ENCODE data around the gene NIN.

Gene NIN

DNA sequence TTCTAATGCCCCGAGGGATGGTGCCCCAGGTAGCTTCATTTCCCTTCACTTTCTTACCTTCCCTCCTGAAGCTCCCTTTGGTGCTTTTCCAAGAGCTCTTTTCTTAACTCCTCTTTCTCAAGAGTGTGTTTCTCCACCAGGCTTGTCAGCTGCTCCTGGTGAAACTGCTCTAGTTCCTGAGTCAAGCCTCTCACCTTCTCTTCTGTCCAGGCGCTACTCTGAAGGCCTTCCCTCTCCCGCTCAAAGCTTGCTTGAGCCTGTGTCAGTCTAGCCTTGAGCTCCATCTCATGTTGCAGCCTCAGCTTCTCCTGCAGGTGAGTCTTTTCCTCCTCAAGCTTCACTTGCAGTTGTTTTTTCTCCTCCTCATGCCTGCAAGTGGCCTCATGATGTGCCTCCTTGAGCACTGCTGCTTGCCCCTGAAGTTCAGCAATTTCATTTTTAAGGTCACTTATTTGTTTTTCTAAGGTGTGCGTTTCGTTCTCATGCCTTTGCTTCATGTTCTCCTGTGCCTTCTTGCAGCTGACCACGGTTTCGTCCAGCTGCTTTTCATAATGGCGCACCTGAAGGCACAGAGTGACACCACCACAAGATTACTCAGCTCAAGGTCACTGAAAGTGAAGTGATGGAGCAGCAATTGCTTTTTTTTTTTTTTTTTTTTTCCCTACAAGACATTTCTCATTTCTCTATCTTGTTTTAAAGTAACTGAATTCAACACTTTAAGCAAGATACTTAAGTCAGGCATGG is 71.0 kb downstream of the NIN start:
- DNase-seq (ENCODE audit: low read depth) = no peak

DNA sequence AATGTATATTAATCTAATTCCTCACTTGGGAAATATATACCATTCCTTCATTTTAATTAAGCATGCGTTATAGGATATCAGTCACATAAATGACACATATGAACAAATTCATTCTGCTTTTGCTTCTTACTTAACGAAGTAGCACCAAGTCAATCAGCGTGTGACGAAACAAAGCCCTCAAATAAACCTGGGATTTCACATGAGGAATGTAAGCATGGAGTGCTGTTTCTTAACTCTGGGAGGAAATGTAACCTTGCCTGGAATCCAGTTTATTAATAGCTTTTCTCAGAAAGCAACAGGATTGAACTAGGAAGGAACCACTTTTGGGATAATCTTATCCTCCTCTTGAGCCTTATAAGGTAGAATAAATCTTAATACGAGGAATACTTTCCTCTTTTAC is 72.0 kb downstream of the NIN start:
- DNase-seq (ENCODE audit: low read depth) = no peak

DNA sequence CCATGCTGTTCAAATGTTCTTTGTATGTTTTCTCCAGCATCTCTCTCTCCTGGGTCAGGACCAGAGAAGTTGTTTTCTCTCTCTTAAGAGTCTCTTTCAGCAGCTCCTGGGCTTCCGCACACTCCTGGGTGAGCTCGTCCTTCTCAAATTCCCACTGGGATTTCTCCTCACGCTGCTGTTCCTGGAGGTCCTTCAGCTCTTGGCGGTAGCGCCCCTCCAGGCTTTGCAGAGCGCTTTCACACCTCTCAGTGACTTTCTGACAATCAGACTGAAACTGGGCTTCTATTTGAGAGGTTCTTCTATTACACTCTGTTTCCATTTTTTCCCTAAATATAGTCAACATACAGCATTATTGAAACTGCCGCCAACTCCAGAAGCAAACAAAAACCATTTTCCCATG is 72.7 kb downstream of the NIN start:
- DNase-seq (ENCODE audit: low read depth) = no peak

DNA sequence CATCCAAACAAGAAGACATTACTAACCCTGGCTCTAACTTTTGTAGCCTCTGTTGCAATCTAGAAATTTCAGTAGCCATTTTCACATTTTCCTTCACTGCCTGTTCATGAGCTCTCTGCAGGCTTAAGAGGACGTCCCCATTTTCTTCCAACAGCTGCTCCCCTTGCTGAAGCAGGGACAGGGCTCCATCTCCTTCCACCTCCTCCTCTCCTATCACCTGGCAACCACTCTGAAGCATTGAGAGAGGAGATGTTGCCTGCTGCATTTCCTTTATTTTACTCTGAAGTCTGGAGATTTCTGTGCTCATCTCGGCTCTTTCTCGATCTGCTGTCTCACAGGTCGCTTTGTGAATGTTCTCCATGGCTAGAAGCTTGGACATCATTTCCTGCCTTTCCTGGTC is 73.3 kb downstream of the NIN start:
- DNase-seq (ENCODE audit: low read depth) = no peak

DNA sequence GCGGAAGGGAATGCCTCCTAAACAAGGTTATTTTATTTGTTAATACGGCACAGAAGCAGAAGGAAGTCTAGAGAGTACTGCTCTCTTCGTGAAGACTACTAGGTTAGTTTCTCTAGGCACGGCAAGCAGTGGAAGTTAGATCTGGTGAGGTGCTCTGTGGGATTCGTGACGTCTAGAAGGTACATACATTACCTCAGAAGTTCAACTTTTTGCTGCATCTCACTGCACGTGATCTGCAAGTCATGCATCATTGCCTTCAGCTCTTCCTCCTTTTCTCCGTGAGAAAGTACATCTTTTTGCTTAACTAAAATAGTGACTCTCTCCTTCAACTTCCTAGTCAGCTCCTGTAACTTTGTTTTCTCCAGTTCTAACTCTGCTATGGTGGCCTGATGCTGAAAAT is 74.7 kb downstream of the NIN start:
- no peak for DNase-seq (ENCODE audit: low read depth)

DNA sequence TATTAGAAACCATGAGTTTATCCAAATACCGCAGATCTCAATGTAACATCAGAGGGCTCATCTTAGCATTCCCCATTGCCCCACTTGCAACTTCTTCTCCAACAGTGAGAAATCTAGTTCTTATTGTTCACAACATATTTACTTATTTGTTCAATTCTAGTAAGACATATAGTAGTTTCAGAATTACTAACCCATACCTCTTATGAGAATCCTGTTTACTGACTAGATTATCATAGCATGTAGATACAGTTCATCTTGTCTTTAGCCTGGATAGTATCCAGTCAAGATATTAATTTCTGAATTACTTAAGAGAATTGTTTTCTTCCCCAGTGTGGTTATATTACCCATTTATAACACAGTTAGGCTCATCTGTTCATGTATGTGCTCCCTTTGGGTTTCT is 80.6 kb downstream of the NIN start:
- no peak for DNase-seq (ENCODE audit: low read depth)

DNA sequence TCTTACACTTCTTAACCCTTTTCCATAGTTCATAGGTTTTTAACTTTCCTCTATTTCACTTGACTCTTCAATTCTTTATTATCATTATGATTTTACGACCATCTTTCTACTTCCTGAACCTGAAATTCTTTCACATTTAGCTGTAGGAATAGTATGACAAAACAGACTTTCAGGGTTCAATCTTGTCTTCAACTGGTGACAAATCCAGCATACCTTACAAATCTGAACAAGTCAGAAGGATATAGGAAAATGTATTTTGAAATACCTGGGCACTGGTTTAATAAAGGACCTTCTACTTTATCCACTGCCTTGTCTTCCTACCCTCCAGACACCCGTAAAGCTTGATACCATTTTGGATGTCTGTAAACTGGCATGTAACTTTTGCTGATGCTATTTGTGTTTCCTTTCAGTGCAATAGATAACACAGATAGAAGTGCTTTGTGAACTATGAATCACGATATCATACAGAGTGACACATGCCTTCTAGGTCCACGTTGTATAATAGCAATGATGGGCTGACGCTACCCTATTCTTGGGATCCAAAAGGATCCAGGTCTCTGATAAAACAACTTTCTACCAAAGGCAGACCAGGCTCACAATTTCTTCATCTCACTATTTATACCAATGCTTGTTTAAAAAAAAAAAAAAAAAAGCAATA is 85.4 kb downstream of the NIN start:
- DNase-seq (ENCODE audit: low read depth) = no peak

DNA sequence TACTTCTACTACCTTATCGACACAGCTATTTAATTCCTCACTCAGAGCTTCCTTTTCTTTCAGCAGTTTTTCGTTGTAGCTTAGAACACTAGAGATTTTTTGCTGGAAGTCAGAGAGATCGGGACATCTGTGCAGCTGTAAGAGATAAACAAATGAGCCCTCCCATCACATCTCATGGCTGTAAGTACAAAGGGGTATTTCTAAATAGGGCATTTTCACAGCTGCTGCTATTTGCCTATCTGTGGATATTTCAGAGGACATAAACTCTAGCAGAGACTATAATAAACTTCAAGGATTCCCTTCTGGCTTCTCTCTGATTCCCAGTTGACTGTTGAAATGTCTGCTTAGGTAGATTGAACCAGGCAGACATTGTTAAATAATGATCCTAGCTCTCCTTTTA is 86.7 kb downstream of the NIN start:
- no peak for DNase-seq (ENCODE audit: low read depth)

DNA sequence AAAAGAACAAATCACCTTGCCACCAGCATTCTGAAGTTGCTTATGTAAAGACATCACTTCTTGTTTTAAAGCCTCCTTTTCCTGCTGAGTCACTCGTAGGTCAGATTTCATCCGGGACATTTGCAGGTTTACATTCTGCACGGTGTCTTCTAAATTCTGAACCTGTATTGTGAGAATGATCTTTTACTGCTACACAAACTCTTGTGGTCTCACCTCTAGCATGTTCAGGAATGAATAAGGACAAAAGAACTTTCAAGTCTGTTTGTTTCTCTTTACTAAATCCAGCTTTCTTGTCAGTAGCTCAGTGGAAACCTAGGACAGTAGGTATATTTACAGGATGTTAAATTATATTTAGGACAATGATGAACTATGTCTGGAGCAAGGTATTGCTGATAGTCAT is 89.4 kb downstream of the NIN start:
- no peak for DNase-seq (ENCODE audit: low read depth)

DNA sequence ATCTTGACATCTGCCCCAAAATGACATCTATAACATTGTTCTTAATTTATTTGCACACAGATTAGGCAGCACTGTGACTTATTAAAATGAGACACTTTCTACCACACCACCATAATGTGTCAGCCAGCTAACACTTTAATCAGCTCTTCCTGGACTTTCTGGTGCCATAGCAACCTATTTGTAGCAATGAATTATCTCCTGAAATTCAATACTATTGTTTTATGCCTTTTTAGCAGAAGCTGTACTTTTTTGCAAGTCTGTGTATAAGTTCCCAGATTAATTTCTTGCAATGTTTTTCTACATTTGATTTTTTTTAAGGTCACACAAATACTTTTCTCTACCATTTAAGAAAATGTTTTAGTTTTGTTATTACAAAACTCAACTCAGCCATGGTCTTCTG is 90.1 kb downstream of the NIN start:
- DNase-seq (ENCODE audit: low read depth) = no peak

DNA sequence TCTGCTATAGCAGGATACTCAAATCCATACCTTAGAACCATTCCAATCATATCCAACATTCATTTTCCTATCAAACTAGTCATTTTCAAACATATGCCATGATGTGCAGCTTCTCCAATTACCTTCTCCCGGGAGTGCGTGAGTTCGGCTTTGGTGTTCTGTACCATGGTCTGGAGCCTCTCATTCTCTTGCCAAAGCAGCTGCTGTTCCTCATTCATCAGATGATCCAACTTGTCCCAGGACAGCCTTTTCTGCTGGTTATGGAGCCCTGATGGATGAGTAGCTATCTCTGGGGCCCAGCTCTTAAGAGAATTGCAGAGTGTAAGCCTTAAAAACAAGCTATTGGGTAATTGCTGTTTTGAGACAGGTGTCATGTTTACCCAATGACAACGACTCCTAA is 91.8 kb downstream of the NIN start:
- no peak for DNase-seq (ENCODE audit: low read depth)

DNA sequence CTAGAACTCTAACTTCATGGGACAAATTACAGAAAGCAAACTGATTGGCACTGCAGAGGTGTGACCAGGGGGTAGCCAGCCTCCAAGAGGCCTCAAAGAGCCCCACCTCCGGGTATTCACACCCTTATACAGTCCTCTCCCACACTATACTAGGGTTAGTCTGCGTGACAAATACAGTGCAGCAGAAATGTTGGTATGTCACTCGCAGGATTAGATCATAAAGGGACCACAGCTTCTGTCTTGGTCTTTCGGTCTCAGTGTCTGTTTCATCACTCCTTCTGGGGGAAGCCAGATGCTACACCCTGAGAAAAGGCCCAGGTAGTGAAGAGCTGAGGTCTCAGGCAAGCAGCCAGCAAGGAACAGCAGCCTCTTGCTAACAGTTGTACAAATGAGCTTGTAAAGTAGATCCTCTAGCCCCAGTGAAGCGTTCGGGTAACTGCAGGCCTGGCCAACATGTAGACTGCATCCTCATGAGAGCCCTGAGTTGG is 94.0 kb downstream of the NIN start:
- DNase-seq (ENCODE audit: low read depth) = no peak

DNA sequence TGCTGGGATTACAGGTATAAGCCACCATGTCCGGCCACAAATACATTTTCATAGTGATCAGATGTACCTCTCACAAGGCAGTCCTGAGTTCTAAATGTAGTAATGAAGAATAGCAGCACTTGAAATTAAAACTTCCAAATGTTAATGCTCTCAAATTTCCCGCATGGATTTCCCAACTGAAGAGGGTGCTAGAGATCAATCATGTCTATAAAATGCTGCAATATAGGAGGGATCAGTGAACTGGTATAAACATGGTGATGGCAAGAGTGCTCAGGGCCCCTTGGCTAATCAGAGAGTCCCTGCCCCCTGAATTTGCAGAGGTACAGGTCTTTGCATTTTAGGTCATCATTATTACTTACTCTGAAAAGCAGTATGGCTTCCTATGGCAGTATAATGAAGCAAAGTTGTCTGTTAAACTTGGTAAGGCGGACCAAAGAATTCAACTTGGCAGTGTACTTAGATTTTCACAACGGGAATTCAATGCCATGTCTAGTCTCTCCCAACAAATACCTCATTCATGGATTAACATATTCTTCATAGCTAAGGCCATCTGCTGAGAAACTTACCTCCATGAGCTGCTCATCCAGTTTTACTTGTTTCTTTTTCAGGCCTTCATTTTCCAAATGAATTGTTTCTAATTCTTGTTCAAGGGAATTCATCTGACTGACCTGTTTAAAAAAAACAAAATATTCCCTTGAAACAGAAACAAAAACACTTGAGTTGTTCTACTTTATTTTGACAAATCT is 95.8 kb downstream of the NIN start:
- DNase-seq (ENCODE audit: low read depth) = no peak

DNA sequence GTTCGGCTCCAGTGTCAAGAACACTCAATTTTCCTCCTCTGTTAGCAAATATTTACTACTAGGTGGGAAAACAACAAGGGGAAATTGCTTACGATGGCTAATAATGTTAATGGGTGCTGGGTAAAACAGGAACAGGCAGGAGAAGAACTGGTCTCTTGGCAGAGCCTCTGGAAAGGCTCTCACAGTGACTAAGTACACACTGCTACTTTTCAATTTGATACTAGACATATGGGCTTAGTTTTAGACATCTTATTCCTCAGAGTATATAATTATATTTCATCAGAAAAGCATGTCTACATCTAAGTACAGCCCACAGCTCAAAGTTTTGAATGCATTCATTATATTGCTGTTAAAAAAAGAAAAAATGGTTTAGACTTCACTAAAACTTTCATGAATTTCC is 97.5 kb downstream of the NIN start:
- DNase-seq (ENCODE audit: low read depth) = no peak

DNA sequence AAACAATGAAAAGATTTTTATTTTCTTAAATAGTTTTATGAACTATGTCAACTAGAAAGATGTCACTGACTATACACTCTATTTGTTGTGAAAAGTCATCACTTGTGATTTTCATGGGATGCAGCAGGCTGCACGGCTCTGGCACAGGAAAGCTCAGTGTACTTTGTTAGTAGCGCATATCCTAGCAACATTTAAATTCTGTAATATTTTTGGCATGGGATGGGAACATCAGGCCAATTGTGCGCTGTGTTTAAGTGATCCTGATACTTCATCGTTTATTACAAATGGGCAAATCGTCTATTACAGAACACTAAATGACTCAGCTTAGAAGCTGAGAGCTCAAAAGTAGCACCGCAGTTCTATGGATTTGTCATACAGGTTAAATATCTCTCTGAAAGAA is 102.1 kb downstream of the NIN start:
- no peak for DNase-seq (ENCODE audit: low read depth)

DNA sequence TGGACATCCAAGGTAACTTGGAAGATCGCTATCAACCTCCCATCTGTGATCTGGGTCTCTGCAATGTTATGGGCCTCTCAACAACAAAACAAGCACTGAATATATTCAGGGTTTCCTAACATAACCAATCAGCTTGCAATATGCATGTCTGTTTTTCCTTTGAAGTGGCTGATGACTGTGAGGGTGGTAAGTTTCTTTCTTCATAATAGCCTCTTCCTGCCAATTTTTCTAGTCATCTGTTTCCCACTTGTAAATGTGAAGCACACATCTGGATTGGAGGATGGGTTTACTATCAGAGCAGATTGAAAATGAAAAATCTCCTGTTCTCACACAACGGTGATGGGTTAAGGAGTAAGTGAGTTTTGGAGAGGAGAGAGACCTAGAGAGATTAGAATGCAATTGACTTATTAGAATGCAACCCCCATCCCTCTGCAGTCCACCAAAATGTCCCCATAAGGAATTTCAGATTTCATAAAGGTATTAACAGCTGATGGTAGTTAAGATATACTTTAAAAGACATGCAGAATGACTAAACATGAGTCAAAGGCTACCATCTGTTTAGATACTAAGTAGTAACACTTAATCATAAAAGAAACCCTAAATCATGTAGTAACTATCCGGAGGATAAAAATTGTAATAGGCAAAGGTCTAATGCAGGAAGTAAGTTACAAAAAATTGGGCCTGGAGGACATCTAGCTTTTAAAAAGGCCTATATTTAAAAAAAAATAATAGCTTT is 104.4 kb downstream of the NIN start:
- no peak for DNase-seq (ENCODE audit: low read depth)

DNA sequence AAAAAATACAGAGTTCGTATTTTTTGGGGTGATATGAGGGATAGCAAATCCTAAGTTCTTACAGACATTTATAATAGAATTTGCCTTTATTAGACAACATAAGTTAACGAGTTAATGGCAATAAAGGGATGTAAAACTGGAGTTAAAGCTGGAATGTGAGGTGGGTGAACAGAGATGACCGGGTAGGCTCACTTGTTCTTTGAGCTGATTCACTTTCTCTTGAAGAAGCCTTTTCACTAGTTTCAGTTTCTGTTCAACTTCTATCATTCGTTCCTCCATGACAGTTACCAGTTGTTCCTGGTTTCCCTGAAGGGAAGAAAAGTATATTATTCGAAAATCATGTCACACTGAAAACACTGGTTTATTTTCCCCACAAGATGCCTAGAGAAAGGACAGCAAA is 105.2 kb downstream of the NIN start:
- no peak for DNase-seq (ENCODE audit: low read depth)

DNA sequence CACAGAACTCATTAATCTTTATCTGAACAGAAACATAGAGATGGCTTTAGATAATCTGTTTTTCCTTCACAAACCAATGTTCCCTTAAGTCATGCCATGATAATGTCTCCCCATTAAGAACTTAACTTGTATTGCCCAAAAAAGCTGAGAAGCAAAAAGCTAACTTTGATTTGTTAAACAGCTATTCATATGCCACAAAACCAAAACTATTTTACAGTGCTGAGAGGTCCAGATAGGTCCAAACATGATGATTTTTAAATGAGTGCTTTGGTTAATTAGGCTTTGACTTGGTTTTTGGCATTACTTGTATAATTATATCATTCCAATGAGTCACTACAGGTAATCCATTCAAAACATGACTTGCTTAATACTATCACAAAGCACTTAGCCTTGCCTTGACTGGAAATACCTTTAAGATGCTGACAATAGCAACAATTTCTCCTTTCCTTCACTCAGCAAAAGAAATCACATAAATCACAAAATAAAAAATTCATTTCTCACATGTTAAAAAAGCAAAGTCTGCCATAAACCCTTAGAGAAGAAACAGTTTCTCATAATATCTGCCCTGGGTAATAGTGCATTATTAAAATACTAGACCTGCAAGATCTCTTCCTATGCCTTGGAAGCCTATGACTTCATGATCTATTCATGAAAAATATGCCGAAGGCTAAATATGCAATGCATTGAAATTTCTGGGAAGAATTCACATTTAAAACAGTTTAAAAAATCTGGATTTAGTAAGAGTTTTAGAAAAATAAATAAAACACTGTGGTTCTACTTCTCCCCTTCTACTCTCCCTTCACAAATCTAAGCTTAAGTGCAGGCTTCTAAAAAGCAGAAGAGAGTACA is 110.8 kb downstream of the NIN start:
- no peak for DNase-seq (ENCODE audit: low read depth)

DNA sequence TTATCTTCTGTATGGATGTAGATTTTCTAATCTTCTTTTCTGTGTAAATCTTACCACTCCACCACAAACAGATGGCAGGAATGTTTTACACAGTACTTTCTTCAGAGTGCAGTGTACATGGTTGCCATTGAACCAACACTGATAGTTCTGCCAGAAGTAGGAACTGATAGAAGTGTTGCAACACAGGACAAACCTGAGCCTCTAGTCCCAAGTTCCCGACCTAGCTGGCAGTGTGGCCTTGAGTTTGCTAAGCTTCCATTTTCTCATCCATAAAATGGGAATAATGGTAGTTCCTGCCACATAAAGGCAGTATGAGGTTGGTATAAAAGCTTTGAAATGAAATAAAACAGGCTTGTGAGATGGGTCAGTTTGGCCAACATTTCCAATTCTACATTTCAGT is 112.0 kb downstream of the NIN start:
- DNase-seq (ENCODE audit: low read depth) = no peak

DNA sequence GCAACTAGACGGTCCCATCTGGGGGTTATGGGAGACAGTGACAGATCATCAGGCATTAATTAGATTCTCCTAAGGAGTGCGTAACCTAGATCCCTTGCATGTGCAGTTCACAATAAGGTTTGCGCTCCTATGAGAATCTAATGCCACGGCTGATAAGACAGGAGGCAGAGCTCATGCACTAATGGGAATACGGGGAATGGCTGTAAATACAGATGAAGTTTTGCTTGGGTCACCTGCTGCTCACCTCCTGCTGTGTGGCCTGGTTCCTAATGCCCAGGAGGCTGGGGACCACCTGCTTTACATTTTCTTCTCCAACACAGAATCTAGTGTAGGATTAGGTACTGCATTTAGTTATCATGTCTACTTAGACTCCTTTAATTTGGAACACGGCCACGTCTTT is 113.2 kb downstream of the NIN start:
- DNase-seq (ENCODE audit: low read depth) = no peak

DNA sequence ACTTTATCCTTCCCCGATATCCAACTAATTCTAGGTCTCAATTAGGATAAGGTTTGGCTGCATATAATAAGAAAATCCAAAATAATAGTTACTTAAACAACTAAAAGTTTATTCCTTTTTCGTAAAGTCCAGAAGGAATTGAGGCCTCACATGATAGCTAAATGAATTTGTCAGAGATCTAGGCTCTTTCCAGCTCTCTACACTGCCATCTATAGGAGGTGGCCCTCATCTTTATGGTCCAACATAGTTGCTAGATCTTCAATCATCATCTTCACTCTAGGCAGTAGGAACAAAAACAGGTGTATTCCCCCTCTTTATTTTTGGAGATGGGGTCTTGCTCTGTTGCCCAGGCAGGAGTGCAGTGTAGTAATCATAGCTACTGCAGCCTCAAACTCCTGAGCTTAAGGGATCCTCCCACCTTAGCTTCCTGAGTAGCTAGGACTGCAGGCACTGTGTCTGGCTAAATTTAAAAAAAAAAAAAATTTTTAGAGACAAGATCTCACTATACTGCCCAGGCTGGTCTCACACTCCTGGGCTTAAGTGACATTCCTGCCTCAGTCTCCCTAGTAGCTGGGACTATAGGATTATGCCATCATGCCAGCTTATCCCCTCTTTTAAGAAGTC is 116.4 kb downstream of the NIN start:
- DNase-seq (ENCODE audit: low read depth) = no peak
